Liver (tissue), 9 donors: ENCODE results near the gene SREBF2. TPM values are rescaled to one million over a fixed set of nuclear protein-coding genes. Genes with fewer than 3 reads are reported as not detected.

Experiments
- DNase-seq: peaks from one replicate; pipeline ENCODE4 v3.0.0-alpha.2; 2017; ENCODE audit warnings: low spot score
- H3K27ac ChIP-seq, 2 donors: one replicate each; pipeline ENCODE4 v1.7.0; 2013; ENCODE audit warnings: inconsistent platforms in 2 of 2, low read length in 2 of 2, control low read depth in 1 of 2, low read depth in 1 of 2, mild to moderate bottlenecking in 1 of 2
- H3K27me3 ChIP-seq, 4 donors: one replicate each; pipeline versions ENCODE4 v1.6.1 to v1.7.0; 2013; ENCODE audit warnings: low read length in 3 of 4, inconsistent platforms in 1 of 4, mild to moderate bottlenecking in 1 of 4, moderate library complexity in 1 of 4; ENCODE audit not compliant: control insufficient read depth in 4 of 4, insufficient read depth in 4 of 4
- H3K36me3 ChIP-seq, 4 donors: one replicate each; pipeline versions ENCODE4 v1.6.1 to v1.7.0; 2013; ENCODE audit warnings: low read length in 3 of 4, mild to moderate bottlenecking in 3 of 4, low read depth in 1 of 4, moderate library complexity in 1 of 4; ENCODE audit not compliant: control insufficient read depth in 4 of 4, insufficient read depth in 3 of 4
- H3K4me1 ChIP-seq, 4 donors: one replicate each; pipeline versions ENCODE4 v1.6.1 to v1.7.0; 2013; ENCODE audit warnings: low read length in 3 of 4, mild to moderate bottlenecking in 3 of 4, moderate library complexity in 1 of 4; ENCODE audit not compliant: control insufficient read depth in 4 of 4, insufficient read depth in 4 of 4
- H3K4me3 ChIP-seq, 3 donors: one replicate each; pipeline versions ENCODE4 v1.6.1 to v1.7.0; 2013; ENCODE audit warnings: low read length in 3 of 3, control low read depth in 1 of 3, low read depth in 1 of 3, mild to moderate bottlenecking in 1 of 3
- H3K9ac ChIP-seq, 2 donors: one replicate each; pipeline ENCODE4 v1.7.0; 2013; ENCODE audit warnings: low read length in 2 of 2, mild to moderate bottlenecking in 2 of 2, moderate library complexity in 2 of 2, control low read depth in 1 of 2, low read depth in 1 of 2
- H3K9me3 ChIP-seq, 4 donors: one replicate each; pipeline versions ENCODE4 v1.6.1 to v1.7.0; 2013; ENCODE audit warnings: low read length in 3 of 4; ENCODE audit not compliant: control insufficient read depth in 4 of 4
- CTCF ChIP-seq: fragments of 150-350 bp; IDR thresholded peaks from 2 replicates; pipeline ENCODE4 v1.5.1; 2017; ENCODE audit warnings: improper control_type of control experiment, low read depth, low read length; ENCODE audit not compliant: missing input control
- EGR1 ChIP-seq, 2 donors: IDR thresholded peaks; 2 replicates each; pipeline ENCODE4 v1.6.1; 2016 to 2018; ENCODE audit warnings: antibody characterized with exemption in 2 of 2, low read depth in 2 of 2
- FOXA1 ChIP-seq: IDR thresholded peaks from 2 replicates; pipeline ENCODE4 v1.6.1; 2016; ENCODE audit warnings: antibody characterized with exemption
- FOXA2 ChIP-seq: IDR thresholded peaks from 2 replicates; pipeline ENCODE4 v1.6.1; 2016; ENCODE audit warnings: antibody characterized with exemption
- GABPA ChIP-seq, 2 donors: IDR thresholded peaks in 1 of 2; conservative IDR thresholded peaks in 1 of 2; 2 replicates each; pipeline ENCODE4 v1.6.1; 2016; ENCODE audit warnings: antibody characterized with exemption in 2 of 2, mild to moderate bottlenecking in 1 of 2, moderate library complexity in 1 of 2
- HNF4A ChIP-seq, 2 donors: conservative IDR thresholded peaks; 2 replicates each; pipeline ENCODE4 v1.6.1; 2016; ENCODE audit warnings: antibody characterized with exemption in 2 of 2, mild to moderate bottlenecking in 2 of 2
- HNF4G ChIP-seq: IDR thresholded peaks from 2 replicates; pipeline ENCODE4 v1.6.1; 2016; ENCODE audit warnings: antibody characterized with exemption
- JUND ChIP-seq, 2 donors: IDR thresholded peaks; 2 replicates each; pipeline ENCODE4 v1.6.1; 2016; ENCODE audit warnings: antibody characterized with exemption in 2 of 2
- MAX ChIP-seq: IDR thresholded peaks from 2 replicates; pipeline ENCODE4 v1.6.1; 2016; ENCODE audit warnings: antibody characterized with exemption
- NR2F2 ChIP-seq: IDR thresholded peaks from 2 replicates; pipeline ENCODE4 v1.6.1; 2016; ENCODE audit warnings: antibody characterized with exemption
- RAD21 ChIP-seq, 2 donors: IDR thresholded peaks; 2 replicates each; pipeline ENCODE4 v1.6.1; 2016; ENCODE audit warnings: antibody characterized with exemption in 2 of 2, mild to moderate bottlenecking in 2 of 2
- REST ChIP-seq: IDR thresholded peaks from 2 replicates; pipeline ENCODE4 v1.6.1; 2016; ENCODE audit warnings: antibody characterized with exemption, mild to moderate bottlenecking
- TAF1 ChIP-seq: conservative IDR thresholded peaks from 2 replicates; pipeline ENCODE4 v1.6.1; 2016; ENCODE audit warnings: antibody characterized with exemption, mild to moderate bottlenecking
- ZBTB33 ChIP-seq: IDR thresholded peaks from 2 replicates; pipeline ENCODE4 v1.6.1; 2016; ENCODE audit warnings: antibody characterized with exemption
- WGBS: extraction: QIAGEN DNeasy Blood & Tissue Kit; methylation state at CpG from one replicate; pipeline ENCODE4 v1.1.7; 2013; 5-methylcytosine and 5-hydroxymethylcytosine counted together
- polyA plus RNA-seq, 2 donors: library from polyadenylated mRNA; stranded (reverse) in 1 of 2; unstranded in 1 of 2; fragments of 200-250 nt in 1 of 2; fragments of >200 nt in 1 of 2; fragmentation: Nextera tagmentation in 1 of 2; extraction: Ambion mirVana in 1 of 2; gene quantifications; one replicate each; pipeline versions ENCODE4 v1.2.1 to v1.2.3, GENCODE V29; 2013 to 2015
- total RNA-seq, 2 donors: library from RNA; depleted of rRNA; stranded (reverse); fragments of >200 nt; gene quantifications; one replicate each; pipeline ENCODE4 v1.2.3, GENCODE V29; 2014
- TF ChIP-seq, protein P1 (sequence below): IDR thresholded peaks from 2 replicates; pipeline ENCODE4 v1.6.1; 2016; ENCODE audit warnings: antibody characterized with exemption
- donor health status: healthy.
- donor health status: healthy.
- donor health status: healthy.
- donor health status: healthy.
- donor health status: healthy.

Gene SREBF2
- total and polyA plus RNA-seq, 4 donors, result 18.3 to 69.6 (median 57.3) TPM

DNA sequence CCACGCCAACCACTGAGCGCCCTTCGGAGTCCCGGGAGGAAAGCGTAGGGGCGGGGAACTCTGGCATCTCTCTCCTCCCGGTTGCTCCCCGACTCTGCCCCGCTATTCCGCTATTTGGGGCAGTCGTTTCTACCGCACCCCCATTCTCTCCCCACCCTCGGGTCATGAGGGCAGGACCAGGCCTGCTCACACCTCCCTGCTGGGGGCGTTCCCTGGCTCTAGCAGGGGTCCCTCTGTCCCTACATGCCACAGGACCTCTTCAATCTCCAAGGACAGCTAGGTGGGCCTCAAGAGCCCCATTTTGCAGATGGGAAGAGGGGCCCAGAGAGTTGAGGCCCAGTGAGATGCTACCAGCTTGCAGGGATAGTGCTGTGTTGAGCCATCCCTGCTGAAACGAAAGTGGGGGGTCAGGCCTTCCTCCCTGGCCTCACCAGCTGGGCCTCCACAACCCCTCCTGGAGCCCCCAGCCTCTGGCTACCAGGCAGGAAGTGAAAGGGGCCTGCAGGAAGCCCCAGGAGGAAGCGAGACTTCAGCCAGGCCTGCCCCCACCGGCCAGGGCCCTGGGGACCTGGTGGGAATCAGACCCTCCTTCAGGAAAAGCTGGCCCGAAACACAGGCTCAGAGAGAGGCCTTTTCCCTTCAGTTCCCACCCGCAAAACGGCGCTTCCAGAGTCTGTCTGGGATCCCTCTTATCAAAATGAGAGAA, 87.5 kb downstream of the SREBF2 start:
- 68% methylated on average over 21 of the region's 21 CpGs for WGBS
- no peak overlapping the region for H3K4me3 ChIP-seq
- TF ChIP-seq MAX (no peak), TAF1 (no peak), GABPA (IDR thresholded peaks at IDR 0.05 in 1 of 2, conservative IDR thresholded peaks at IDR 0.05 in 1 of 2) (no peak), REST (no peak), NR2F2 (no peak), EGR1 (IDR thresholded peaks at IDR 0.05; ENCODE audit: low read depth in 2 of 2) (no peak)

DNA sequence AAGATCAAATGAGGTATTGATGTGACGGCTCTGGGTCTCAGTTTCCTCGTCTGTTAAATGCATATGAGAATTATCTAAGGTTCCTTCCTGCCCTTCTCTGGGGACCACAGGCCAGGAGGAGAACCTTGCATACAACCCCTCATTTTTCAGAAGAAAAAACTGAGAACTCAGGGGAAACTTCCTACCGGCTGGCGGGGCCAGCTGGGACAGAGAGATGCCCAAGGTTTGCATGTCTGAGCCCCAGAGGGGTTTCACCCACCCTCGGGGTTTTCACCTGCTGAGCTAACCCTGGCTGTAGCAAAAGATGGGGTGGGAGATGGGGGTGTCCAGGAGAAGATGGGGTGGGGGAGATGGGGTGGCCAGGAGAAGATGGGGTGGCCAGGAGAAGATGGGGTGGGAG, 89.4 kb downstream of the SREBF2 start:
- Histone ChIP-seq H3K9me3 (no peaks in the 10 kb centered on the region), H3K4me3 (no peak overlapping the region), H3K9ac (no peak overlapping the region), H3K27me3 (peaks cover 0 to 3% (median 0%) of the 10 kb centered on the region in 4 donors), H3K27ac (no peak overlapping the region), H3K36me3 (no peaks in the 10 kb centered on the region), H3K4me1 (peaks cover 4 to 16% (median 10%) of the 10 kb centered on the region in 4 donors)
- no peak for TF ChIP-seq TAF1
- no peak for TF ChIP-seq FOXA1
- no peak for TF ChIP-seq GABPA (IDR thresholded peaks at IDR 0.05 in 1 of 2, conservative IDR thresholded peaks at IDR 0.05 in 1 of 2)
- no peak for TF ChIP-seq JUND (IDR thresholded peaks at IDR 0.05)
- TF ChIP-seq RAD21 (IDR thresholded peaks at IDR 0.05), result no peak
- no peak for TF ChIP-seq REST
- TF ChIP-seq MAX, result no peak
- no peak for TF ChIP-seq FOXA2
- no peak for TF ChIP-seq EGR1 (IDR thresholded peaks at IDR 0.05; ENCODE audit: low read depth in 2 of 2)
- TF ChIP-seq NR2F2, result no peak
- TF ChIP-seq ZBTB33, result no peak
- TF ChIP-seq HNF4A (conservative IDR thresholded peaks at IDR 0.05), result no peak
- TF ChIP-seq, protein P1, sequence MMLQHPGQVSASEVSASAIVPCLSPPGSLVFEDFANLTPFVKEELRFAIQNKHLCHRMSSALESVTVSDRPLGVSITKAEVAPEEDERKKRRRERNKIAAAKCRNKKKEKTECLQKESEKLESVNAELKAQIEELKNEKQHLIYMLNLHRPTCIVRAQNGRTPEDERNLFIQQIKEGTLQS, result no peak
- no peak for TF ChIP-seq HNF4G
- no peak for TF ChIP-seq CTCF
- DNase-seq, result no peak
- WGBS, result 92% methylated on average over 5 of the region's 5 CpGs

More for the DNA sequence above, 87.5 kb downstream of the SREBF2 start:
- Histone ChIP-seq H3K4me1 (peaks cover 0 to 9% (median 6%) of the 10 kb centered on the region in 4 donors), H3K27me3 (peaks cover 0 to 6% (median 3%) of the 10 kb centered on the region in 4 donors), H3K9ac (no peak overlapping the region), H3K36me3 (no peaks in the 10 kb centered on the region), H3K9me3 (no peaks in the 10 kb centered on the region), H3K27ac (no peak overlapping the region)
- DNase-seq, result no peak
